Calu3 (cell line): ENCODE results near the gene JHY. TPM values are rescaled to one million over a fixed set of nuclear protein-coding genes. Genes with fewer than 3 reads are reported as not detected.

Experiments used
- BruUV-seq: library from RNA; stranded (reverse); fragments of 400-500 nt; replicated peaks from 2 replicates; lab custom pipeline; 2021; lab: Mats Ljungman, UMichigan
- CTCF ChIA-PET: fragments of 300-600 bp; sonication (Branson Sonifier 250); formaldehyde crosslinking; loops from one replicate; lab custom pipeline; 2022; ENCODE audit warnings: antibody characterized with exemption; lab: Charles Lee
- DNase-seq: peaks from one replicate; pipeline ENCODE4 v3.0.0; 2022
- H3K27ac Mint-ChIP-seq: one replicate; pipeline ENCODE4 v1.8.0; 2022; ENCODE audit warnings: mixed read lengths; ENCODE audit not compliant: unreplicated experiment
- H3K27me3 Mint-ChIP-seq: one replicate; pipeline ENCODE4 v1.8.0; 2022; ENCODE audit warnings: mixed read lengths; ENCODE audit not compliant: unreplicated experiment
- H3K36me3 Mint-ChIP-seq: one replicate; pipeline ENCODE4 v1.8.0; 2022; ENCODE audit warnings: mild to moderate bottlenecking, moderate library complexity, mixed read lengths; ENCODE audit not compliant: insufficient read depth, unreplicated experiment
- H3K4me1 Mint-ChIP-seq: one replicate; pipeline ENCODE4 v1.8.0; 2022; ENCODE audit warnings: mild to moderate bottlenecking, low read depth, mixed read lengths; ENCODE audit not compliant: unreplicated experiment
- H3K4me3 Mint-ChIP-seq: one replicate; pipeline ENCODE4 v1.8.0; 2022; ENCODE audit warnings: mild to moderate bottlenecking, low read depth, moderate library complexity, mixed read lengths; ENCODE audit not compliant: unreplicated experiment
- H3K9me3 Mint-ChIP-seq: one replicate; pipeline ENCODE4 v1.8.0; 2022; ENCODE audit warnings: low read depth, mixed read lengths; ENCODE audit not compliant: unreplicated experiment
- intact Hi-C: fragments of 100-400 bp; cut with micrococcal nuclease; formaldehyde crosslinking; loops from one replicate; pipeline ENCODE4 v1.10.0; 2022; ENCODE audit not compliant: unreplicated experiment
- total RNA-seq: library from RNA; stranded (reverse); gene quantifications from 2 replicates; pipeline ENCODE4 v1.2.3, GENCODE V29; 2022
- TF ChIP-seq, protein P1 (sequence below): fragments of 200-600 bp; IDR thresholded peaks from one replicate; pipeline ENCODE4 v1.8.0; 2022; ENCODE audit warnings: antibody characterized with exemption; ENCODE audit not compliant: unreplicated experiment

Gene JHY
- total RNA-seq, 1 experiment from 2014 or later = 3.5 TPM

DNA sequence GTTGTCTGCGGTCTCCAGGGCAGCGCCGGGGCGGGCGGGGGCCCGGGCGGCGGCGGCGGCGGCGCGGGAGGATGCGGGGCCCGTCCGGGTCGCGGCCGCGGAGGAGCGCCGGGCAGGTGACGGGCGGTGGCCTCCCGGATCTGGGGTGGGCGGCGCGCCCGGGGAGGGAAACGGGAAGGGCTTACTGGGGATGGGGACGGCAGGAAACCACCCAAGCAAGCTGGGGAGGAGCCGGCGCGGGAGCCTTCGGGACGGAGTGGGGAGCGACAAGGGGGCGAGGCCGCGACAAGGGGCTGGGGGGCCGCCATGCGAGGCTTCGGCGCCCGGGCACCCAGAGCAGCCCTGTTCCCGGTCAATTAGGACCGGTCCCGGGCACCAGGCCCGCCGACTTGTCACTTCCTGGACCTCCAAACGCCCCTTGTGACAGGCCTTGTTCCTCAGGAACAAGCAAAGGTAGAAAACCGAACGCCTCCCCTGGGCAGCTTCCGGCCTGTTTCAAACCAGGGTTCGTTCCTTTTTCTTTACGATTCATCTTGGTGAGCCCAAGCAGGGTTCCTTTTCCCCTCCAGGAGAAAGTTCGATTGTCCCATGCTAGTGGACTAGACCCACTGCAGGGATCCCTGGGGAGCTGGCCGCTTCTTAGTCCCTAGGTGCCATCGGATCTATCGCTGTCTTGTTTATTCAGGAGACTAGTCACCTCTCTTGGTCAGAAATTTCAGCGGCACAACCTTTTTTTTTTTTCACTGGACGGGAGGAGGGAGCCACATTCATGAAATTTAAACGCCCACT is 492 bp downstream of the JHY start:
- Mint-ChIP-seq H3K27ac (peak overlapping the region; percentile 86), H3K4me3 (peak overlapping the region; percentile 79), H3K36me3 (peaks cover 24% of the 10 kb centered on the region)

DNA sequence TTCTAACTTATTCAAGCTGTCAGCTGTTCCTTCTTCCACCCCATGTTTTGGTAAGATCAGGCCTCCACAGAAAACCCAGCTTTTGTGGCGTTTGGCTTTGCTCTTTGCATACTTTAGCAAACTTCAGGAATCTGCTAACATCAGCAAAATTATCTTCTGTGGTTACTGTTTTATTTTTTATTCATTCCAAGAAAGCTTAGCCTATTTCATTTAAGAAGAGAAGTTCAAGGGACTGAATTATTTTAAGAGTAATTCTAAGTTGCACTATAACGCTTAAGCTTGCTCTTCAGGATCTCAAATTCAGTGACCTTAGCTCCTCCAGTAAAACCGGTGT is 1.1 kb downstream of the JHY start:
- Mint-ChIP-seq H3K27me3 (no peaks in the 10 kb centered on the region), H3K9me3 (no peaks in the 10 kb centered on the region), H3K4me1 (peaks cover under 1% of the 10 kb centered on the region), H3K4me3 (peak overlapping the region; percentile 79), H3K36me3 (peaks cover 24% of the 10 kb centered on the region), H3K27ac (peak overlapping the region; percentile 86)
- CTCF ChIA-PET = interaction anchor here (0.7 to 1.5 kb wide), 3 partner anchors 66 to 137 kb away, joined by 4 to 5 read pairs (median 4); no protein-coding TSS in a partner anchor
- BruUV-seq = TSS peak; percentile 47
- DNase-seq = no peak
- TF ChIP-seq, protein P1, sequence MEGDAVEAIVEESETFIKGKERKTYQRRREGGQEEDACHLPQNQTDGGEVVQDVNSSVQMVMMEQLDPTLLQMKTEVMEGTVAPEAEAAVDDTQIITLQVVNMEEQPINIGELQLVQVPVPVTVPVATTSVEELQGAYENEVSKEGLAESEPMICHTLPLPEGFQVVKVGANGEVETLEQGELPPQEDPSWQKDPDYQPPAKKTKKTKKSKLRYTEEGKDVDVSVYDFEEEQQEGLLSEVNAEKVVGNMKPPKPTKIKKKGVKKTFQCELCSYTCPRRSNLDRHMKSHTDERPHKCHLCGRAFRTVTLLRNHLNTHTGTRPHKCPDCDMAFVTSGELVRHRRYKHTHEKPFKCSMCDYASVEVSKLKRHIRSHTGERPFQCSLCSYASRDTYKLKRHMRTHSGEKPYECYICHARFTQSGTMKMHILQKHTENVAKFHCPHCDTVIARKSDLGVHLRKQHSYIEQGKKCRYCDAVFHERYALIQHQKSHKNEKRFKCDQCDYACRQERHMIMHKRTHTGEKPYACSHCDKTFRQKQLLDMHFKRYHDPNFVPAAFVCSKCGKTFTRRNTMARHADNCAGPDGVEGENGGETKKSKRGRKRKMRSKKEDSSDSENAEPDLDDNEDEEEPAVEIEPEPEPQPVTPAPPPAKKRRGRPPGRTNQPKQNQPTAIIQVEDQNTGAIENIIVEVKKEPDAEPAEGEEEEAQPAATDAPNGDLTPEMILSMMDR = no peak
- intact Hi-C loops = no loop called here

More for the DNA sequence above, 492 bp downstream of the JHY start:
- Mint-ChIP-seq H3K9me3 (no peaks in the 10 kb centered on the region), H3K27me3 (no peaks in the 10 kb centered on the region), H3K4me1 (peaks cover 6% of the 10 kb centered on the region)
- peak; percentile 38 for DNase-seq
- TF ChIP-seq, protein P1 = no peak
- TSS peak; percentile 69 for BruUV-seq
- CTCF ChIA-PET = interaction anchor here (0.7 to 1.5 kb wide), 3 partner anchors 65 to 138 kb away, joined by 4 to 5 read pairs (median 4); no protein-coding TSS in a partner anchor
- intact Hi-C loops = loop anchor here (1.0 kb wide), 1 partner anchor 137 kb away; no protein-coding TSS in a partner anchor

DNA sequence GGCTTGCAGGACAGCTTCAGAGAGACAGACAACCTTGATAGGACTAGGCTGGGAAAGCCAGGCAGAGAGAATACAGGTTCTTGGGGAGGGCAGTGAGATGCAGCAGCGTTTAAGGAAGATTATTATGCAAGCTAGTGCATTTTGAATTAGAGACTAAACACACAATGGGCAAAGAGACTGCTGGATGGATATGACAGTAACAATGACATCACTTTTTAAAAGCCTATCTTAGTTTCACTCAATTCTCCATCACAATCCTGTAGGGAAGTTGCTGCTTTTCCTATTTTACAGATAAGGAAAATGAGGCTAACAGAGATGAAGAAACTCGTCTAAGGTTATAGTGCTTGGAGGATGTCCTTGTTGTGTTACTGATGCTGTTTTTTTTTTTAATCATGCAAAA is 5.6 kb downstream of the JHY start:
- DNase-seq = no peak
- Mint-ChIP-seq H3K27me3 (no peaks in the 10 kb centered on the region), H3K36me3 (peaks cover 11% of the 10 kb centered on the region), H3K4me1 (no peaks in the 10 kb centered on the region), H3K9me3 (no peaks in the 10 kb centered on the region), H3K27ac (no peak overlapping the region), H3K4me3 (no peak overlapping the region)
- TF ChIP-seq, protein P1 = no peak
- CTCF ChIA-PET = no interaction called here
- BruUV-seq = no TSS peak
- intact Hi-C loops = no loop called here

DNA sequence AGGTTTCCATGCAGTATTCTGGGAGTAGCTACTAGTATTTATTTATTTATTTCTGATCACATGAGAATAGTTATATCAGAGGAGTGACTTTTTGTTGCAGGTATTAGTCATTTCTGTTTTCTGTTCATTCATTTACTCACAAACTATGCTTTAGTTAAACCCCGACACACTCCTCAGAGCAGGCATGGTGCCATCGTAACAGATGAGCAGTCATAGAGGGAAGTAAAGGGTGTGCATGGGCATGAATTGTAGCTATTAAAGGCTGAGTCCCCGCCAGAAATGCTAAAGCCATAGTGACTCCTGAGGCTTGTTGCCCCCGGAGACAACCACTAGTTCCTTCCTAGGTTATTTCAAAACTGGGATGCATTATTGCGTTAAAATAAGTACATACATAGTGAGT is 10.6 kb downstream of the JHY start:
- Mint-ChIP-seq H3K27ac (no peak overlapping the region), H3K27me3 (no peaks in the 10 kb centered on the region), H3K9me3 (no peaks in the 10 kb centered on the region), H3K36me3 (no peaks in the 10 kb centered on the region), H3K4me1 (peaks cover 9% of the 10 kb centered on the region), H3K4me3 (no peak overlapping the region)
- intact Hi-C loops = no loop called here
- DNase-seq = no peak
- CTCF ChIA-PET = no interaction called here
- no TSS peak for BruUV-seq
- TF ChIP-seq, protein P1 = no peak
